CD4-positive, alpha-beta memory T cell (primary cell): ENCODE results near the gene GPX2. TPM values are rescaled to one million over a fixed set of nuclear protein-coding genes. Genes with fewer than 3 reads are reported as not detected.

Source experiments
- CTCF ChIA-PET: fragments of 350-600 bp; sonication (Branson Sonifier 250); formaldehyde crosslinking; loops from one replicate; lab custom pipeline; 2021; ENCODE audit warnings: inconsistent platforms; ENCODE audit not compliant: partially characterized antibody; lab: Charles Lee
- POLR2A ChIA-PET: fragments of 350-600 bp; sonication (Branson Sonifier 250); formaldehyde crosslinking; loops from one replicate; lab custom pipeline; 2021; ENCODE audit not compliant: partially characterized antibody; lab: Charles Lee
- DNase-seq, 5 donors: peaks; one replicate each; pipeline versions ENCODE4 v3.0.0 to v3.0.0-alpha.2; 2020 to 2022; ENCODE audit warnings: mixed read lengths in 1 of 5
- H3K27ac ChIP-seq: one replicate; pipeline ENCODE4 v1.7.0; 2013; ENCODE audit warnings: low read depth, low read length
- H3K27me3 ChIP-seq: 2 replicates; pipeline ENCODE4 v1.7.0; 2013; ENCODE audit warnings: mild to moderate bottlenecking, low read length, moderate library complexity; ENCODE audit not compliant: insufficient read depth
- H3K36me3 ChIP-seq: 2 replicates; pipeline ENCODE4 v1.7.0; 2013; ENCODE audit warnings: mild to moderate bottlenecking, low read length, moderate library complexity; ENCODE audit not compliant: insufficient read depth
- H3K4me1 ChIP-seq: 2 replicates; pipeline ENCODE4 v1.7.0; 2013; ENCODE audit warnings: mild to moderate bottlenecking, low read length, moderate library complexity; ENCODE audit not compliant: insufficient read depth
- H3K4me3 ChIP-seq, 2 donors: one replicate each; pipeline ENCODE4 v1.7.0; 2013; ENCODE audit warnings: low read length in 2 of 2, mild to moderate bottlenecking in 1 of 2
- H3K9me3 ChIP-seq, 2 donors: one replicate each; pipeline ENCODE4 v1.7.0; 2013; ENCODE audit warnings: low read length in 2 of 2, control low read depth in 1 of 2; ENCODE audit not compliant: control insufficient read depth in 1 of 2
- H3K27ac Mint-ChIP-seq, 7 donors: one replicate each; pipeline ENCODE4 v1.8.0; 2020 to 2021; ENCODE audit warnings: mixed read lengths in 7 of 7, mild to moderate bottlenecking in 6 of 7, inconsistent platforms in 3 of 7, moderate library complexity in 3 of 7
- H3K27me3 Mint-ChIP-seq, 2 donors: one replicate each; pipeline ENCODE4 v1.8.0; 2020 to 2021; ENCODE audit warnings: mixed read lengths in 2 of 2
- H3K36me3 Mint-ChIP-seq, 2 donors: one replicate each; pipeline ENCODE4 v1.8.0; 2020 to 2021; ENCODE audit warnings: mixed read lengths in 2 of 2, inconsistent platforms in 1 of 2, mild to moderate bottlenecking in 1 of 2
- H3K4me1 Mint-ChIP-seq, 4 donors: one replicate each; pipeline ENCODE4 v1.8.0; 2020 to 2021; ENCODE audit warnings: mixed read lengths in 4 of 4, mild to moderate bottlenecking in 1 of 4
- H3K4me3 Mint-ChIP-seq, 8 donors: one replicate each; pipeline ENCODE4 v1.8.0; 2020 to 2021; ENCODE audit warnings: mixed read lengths in 8 of 8, mild to moderate bottlenecking in 7 of 8, moderate library complexity in 6 of 8, inconsistent platforms in 3 of 8
- H3K9me3 Mint-ChIP-seq, 8 donors: one replicate each; pipeline ENCODE4 v1.8.0; 2020 to 2021; ENCODE audit warnings: mixed read lengths in 8 of 8, mild to moderate bottlenecking in 5 of 8, inconsistent platforms in 3 of 8, moderate library complexity in 1 of 8
- intact Hi-C: fragments of 100-400 bp; cut with micrococcal nuclease; formaldehyde crosslinking; loops from one replicate; pipeline ENCODE4 v1.15.1; 2023
- polyA plus RNA-seq, 2 donors: library from polyadenylated mRNA; unstranded; fragments of 300-500 nt; fragmentation: Illumina TruSeq; gene quantifications; one replicate each; pipeline ENCODE4 v1.2.3, GENCODE V29; 2021
- total RNA-seq, 2 experiments: library from RNA; stranded (reverse); gene quantifications; one replicate each; pipeline ENCODE4 v1.2.3, GENCODE V29; 2021

GPX2 gene
- total and polyA plus RNA-seq, 4 experiments from 2014 or later = not detected

DNA sequence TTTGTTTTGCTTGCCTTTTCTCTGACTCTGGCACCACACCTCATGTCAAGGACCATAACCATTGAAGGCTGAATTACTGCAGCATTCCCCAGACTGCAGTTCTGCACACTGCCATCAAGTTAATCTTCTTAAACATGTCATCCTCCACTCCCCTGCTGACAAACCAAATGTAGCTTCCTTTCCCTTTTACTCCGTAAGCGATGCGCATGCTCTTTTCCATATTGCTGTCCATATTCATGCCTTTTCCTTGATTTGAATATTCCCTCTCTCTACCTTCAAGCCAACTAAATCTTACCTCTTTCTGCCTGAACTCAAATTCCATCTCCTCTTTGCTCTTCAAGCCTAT, 13.6 kb downstream of the GPX2 start:
- Mint-ChIP-seq H3K4me3 (no peak overlapping the region), H3K27ac (no peak overlapping the region), H3K4me1 (peaks cover 17 to 37% (median 27%) of the 10 kb centered on the region in 4 donors), H3K9me3 (no peaks in the 10 kb centered on the region), H3K36me3 (peaks cover 42 to 50% of the 10 kb centered on the region in 2 donors), H3K27me3 (no peaks in the 10 kb centered on the region)
- Histone ChIP-seq H3K9me3 (no peaks in the 10 kb centered on the region), H3K27ac (peak overlapping the region; percentile 56), H3K36me3 (peaks cover 41% of the 10 kb centered on the region), H3K4me1 (peaks cover 82% of the 10 kb centered on the region), H3K4me3 (peak overlapping the region in 1 of 2 donors; percentile 30), H3K27me3 (no peaks in the 10 kb centered on the region)
- peak in 1 of 5 donors; percentile 9 for DNase-seq
- intact Hi-C loops = loop anchor here (2.0 to 5.0 kb wide), 2 partner anchors 58 to 1387 kb away; partner anchors contain the start of genes FNTB and PPP2R5E
- POLR2A ChIA-PET = interaction anchor here (0.9 to 7.0 kb wide), 3 partner anchors 8 to 13 kb away, joined by 3 to 111 read pairs (median 3); partner anchors contain the start of gene CHURC1
- CTCF ChIA-PET = interaction anchor here (1.5 to 4.3 kb wide), 2 partner anchors 38 to 106 kb away, joined by 3 to 23 read pairs; no protein-coding TSS in a partner anchor

DNA sequence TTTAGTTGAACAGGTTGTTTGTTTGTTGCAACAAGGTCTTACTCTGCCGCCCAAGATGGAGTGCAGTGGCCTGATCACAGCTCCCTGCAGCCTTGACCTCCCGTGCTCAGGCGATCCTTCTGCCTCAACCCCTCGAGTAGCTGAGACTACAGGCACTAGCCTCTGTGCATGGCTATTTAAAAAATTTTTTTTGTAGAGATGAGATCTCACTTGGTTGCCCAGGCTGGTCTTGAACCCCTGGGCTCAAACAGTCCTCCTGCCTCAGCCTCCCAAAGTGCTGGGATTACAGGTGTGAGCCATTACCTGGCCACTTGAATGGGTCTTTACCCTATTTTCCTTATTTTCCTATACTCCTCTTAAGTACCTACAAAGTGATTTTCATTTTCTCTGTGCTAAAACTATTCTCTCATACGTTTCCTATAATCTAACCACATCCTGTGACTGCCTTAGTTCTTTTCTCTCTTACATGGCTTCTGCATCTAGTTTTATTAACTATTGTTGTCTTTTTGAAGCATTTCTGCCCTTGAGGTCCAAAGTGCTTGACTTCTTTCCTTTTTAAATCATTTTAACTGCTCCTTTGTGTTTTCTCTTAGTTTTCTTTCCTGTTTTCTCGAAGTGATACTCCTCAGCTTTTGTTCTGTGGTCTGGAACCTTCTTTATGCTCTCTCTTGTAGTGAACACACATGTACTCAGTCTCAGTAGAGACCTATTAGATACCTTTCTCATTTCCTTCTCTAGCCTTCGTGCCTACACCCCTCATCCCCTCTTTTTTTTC, 14.1 kb downstream of the GPX2 start:
- H3K27ac ChIP-seq = peak overlapping the region; percentile 56

DNA sequence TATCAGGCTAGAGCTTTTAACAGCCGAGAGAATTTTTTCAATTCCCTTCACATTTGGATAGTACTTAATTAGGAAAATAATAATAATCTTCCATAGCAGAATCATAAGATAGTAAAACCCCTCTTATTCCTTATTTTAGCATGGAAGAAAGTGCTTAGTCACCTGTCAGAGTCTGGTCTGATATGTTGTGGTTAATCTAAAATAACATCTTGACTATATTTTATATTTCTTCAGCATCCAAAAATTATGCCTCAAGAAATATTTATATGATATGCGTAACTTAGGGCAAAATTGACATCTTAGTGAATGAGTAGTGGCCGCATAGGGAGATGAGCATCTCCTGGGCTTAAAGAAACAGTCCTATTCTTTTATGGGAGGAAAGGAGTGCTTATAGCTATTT, 15.5 kb downstream of the GPX2 start:
- Histone ChIP-seq H3K27me3 (no peaks in the 10 kb centered on the region), H3K36me3 (peaks cover 26% of the 10 kb centered on the region), H3K4me1 (peaks cover 85% of the 10 kb centered on the region), H3K9me3 (no peaks in the 10 kb centered on the region), H3K4me3 (no peak overlapping the region), H3K27ac (no peak overlapping the region)
- H3K27ac Mint-ChIP-seq = peak overlapping the region in 5 of 7 donors; percentile 1 to 80 (median 69)
- H3K27me3 Mint-ChIP-seq = no peaks in the 10 kb centered on the region
- H3K9me3 Mint-ChIP-seq = no peaks in the 10 kb centered on the region
- intact Hi-C loops = loop anchor here (5.0 kb wide), 1 partner anchor 1385 kb away; the partner anchor contains the start of gene PPP2R5E
- CTCF ChIA-PET = interaction anchor here (1.1 to 4.3 kb wide), 7 partner anchors 10 to 62 kb away, joined by 3 to 23 read pairs (median 4); partner anchors contain the start of gene CHURC1
- peaks cover 24 to 35% (median 29%) of the 10 kb centered on the region in 4 donors for H3K4me1 Mint-ChIP-seq
- H3K36me3 Mint-ChIP-seq = peaks cover 32 to 37% of the 10 kb centered on the region in 2 donors
- POLR2A ChIA-PET = interaction anchor here (1.0 to 7.0 kb wide), 3 partner anchors 11 to 60 kb away, joined by 3 to 111 read pairs (median 3); partner anchors contain the start of gene CHURC1
- DNase-seq = no peak
- no peak overlapping the region for H3K4me3 Mint-ChIP-seq

More for the DNA sequence above, 14.1 kb downstream of the GPX2 start:
- Mint-ChIP-seq H3K4me1 (peaks cover 21 to 38% (median 30%) of the 10 kb centered on the region in 4 donors), H3K36me3 (peaks cover 42 to 49% of the 10 kb centered on the region in 2 donors), H3K27ac (no peak overlapping the region), H3K4me3 (no peak overlapping the region), H3K9me3 (no peaks in the 10 kb centered on the region), H3K27me3 (no peaks in the 10 kb centered on the region)
- Histone ChIP-seq H3K4me1 (peaks cover 86% of the 10 kb centered on the region), H3K27me3 (no peaks in the 10 kb centered on the region), H3K36me3 (peaks cover 40% of the 10 kb centered on the region), H3K9me3 (no peaks in the 10 kb centered on the region), H3K4me3 (peak overlapping the region in 1 of 2 donors; percentile 30)
- intact Hi-C loops = loop anchor here (1.0 to 5.0 kb wide), 3 partner anchors 14 to 1386 kb away; partner anchors contain the start of genes CHURC1, FNTB and PPP2R5E
- ChIA-PET CTCF (interaction anchor here (1.5 to 4.3 kb wide), 4 partner anchors 8 to 105 kb away, joined by 3 to 23 read pairs (median 4); no protein-coding TSS in a partner anchor), POLR2A (interaction anchor here (0.8 to 7.0 kb wide), 6 partner anchors 8 to 59 kb away, joined by 3 to 111 read pairs (median 4); partner anchors contain the start of gene CHURC1)
- DNase-seq = peak in 4 of 5 donors; percentile 42 to 63 (median 55)

DNA sequence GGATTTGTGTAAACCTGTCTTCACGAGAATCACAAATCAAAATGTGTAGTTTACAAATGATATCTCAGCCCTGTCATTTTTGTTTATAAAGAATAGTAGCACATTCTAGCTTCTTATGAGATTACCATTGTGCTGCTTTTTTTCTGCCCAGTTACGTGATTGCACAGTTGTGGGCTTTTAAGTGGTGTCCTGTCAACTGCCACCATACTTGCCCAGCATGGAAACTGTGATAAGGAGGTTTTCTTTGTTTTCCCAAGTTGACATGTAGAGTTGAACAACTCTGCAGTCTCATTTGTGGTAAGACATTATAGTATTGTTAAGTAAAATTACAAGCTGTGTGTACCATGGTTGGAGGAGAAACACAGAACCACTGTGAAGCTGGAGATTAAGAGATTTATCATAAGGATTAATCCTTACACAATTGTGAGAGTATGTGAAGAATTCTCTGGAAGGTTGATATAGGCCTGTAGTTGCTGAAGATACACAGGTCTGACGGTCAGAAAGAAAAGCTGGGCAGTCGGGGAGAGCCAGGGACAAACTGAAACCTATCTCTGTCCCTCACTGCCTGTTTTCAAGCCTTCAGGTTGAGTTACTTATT, 16.0 kb downstream of the GPX2 start:
- H3K9me3 ChIP-seq = no peaks in the 10 kb centered on the region
- POLR2A ChIA-PET = interaction anchor here (7.0 kb wide), 1 partner anchor 10 kb away, joined by 111 read pairs; the partner anchor contains the start of gene CHURC1
- H3K36me3 Mint-ChIP-seq = peaks cover 32 to 41% of the 10 kb centered on the region in 2 donors
- H3K27ac Mint-ChIP-seq = peak overlapping the region in 6 of 7 donors; percentile 1 to 80 (median 52)
- CTCF ChIA-PET = interaction anchor here (1.0 to 4.3 kb wide), 7 partner anchors 12 to 63 kb away, joined by 3 to 23 read pairs (median 4); partner anchors contain the start of genes CHURC1 and FNTB
- peak overlapping the region; percentile 0 for H3K27ac ChIP-seq
- H3K9me3 Mint-ChIP-seq = no peaks in the 10 kb centered on the region
- no peaks in the 10 kb centered on the region for H3K27me3 Mint-ChIP-seq
- no peak for DNase-seq
- H3K36me3 ChIP-seq = peaks cover 23% of the 10 kb centered on the region
- no peaks in the 10 kb centered on the region for H3K27me3 ChIP-seq
- intact Hi-C loops = loop anchor here (5.0 kb wide), 1 partner anchor 1384 kb away; the partner anchor contains the start of gene PPP2R5E
- peak overlapping the region in 1 of 8 donors; percentile 0 for H3K4me3 Mint-ChIP-seq
- H3K4me3 ChIP-seq = no peak overlapping the region
- peaks cover 84% of the 10 kb centered on the region for H3K4me1 ChIP-seq
- H3K4me1 Mint-ChIP-seq = peaks cover 28 to 39% (median 35%) of the 10 kb centered on the region in 4 donors

DNA sequence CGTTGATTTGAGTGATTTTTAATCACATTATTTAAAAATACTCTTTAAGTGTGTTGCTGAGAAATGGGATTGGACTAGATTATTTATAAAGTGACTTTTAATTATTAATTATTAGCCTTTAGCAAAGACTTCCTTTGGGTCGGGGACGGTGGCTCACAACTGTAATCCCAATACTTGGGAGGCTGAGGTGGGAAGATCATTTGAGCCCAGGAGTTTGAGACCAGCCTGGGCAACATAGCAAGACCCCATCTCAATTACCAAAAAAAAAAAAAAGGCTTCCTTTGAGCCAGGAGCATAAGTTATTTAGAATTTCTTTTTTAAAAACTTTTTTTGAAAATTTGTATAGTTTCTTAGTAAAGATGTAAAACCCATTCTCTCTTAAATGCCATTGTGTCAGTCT, 19.5 kb downstream of the GPX2 start:
- Histone ChIP-seq H3K27ac (no peak overlapping the region), H3K27me3 (no peaks in the 10 kb centered on the region), H3K36me3 (peaks cover 23% of the 10 kb centered on the region), H3K9me3 (no peaks in the 10 kb centered on the region), H3K4me1 (peaks cover 80% of the 10 kb centered on the region), H3K4me3 (no peak overlapping the region)
- peaks cover 32 to 38% of the 10 kb centered on the region in 2 donors for H3K36me3 Mint-ChIP-seq
- H3K4me1 Mint-ChIP-seq = peaks cover 40 to 63% (median 53%) of the 10 kb centered on the region in 4 donors
- no peak overlapping the region for H3K4me3 Mint-ChIP-seq
- CTCF ChIA-PET = interaction anchor here (1.7 kb wide), 1 partner anchor 100 kb away, joined by 5 read pairs; no protein-coding TSS in a partner anchor
- POLR2A ChIA-PET = interaction anchor here (0.7 to 7.0 kb wide), 2 partner anchors 7 to 1027 kb away, joined by 3 to 111 read pairs; partner anchors contain the start of gene CHURC1
- peak overlapping the region in 4 of 7 donors; percentile 59 to 72 (median 68) for H3K27ac Mint-ChIP-seq
- H3K9me3 Mint-ChIP-seq = no peaks in the 10 kb centered on the region
- intact Hi-C loops = no loop called here
- DNase-seq = no peak
- no peaks in the 10 kb centered on the region for H3K27me3 Mint-ChIP-seq

DNA sequence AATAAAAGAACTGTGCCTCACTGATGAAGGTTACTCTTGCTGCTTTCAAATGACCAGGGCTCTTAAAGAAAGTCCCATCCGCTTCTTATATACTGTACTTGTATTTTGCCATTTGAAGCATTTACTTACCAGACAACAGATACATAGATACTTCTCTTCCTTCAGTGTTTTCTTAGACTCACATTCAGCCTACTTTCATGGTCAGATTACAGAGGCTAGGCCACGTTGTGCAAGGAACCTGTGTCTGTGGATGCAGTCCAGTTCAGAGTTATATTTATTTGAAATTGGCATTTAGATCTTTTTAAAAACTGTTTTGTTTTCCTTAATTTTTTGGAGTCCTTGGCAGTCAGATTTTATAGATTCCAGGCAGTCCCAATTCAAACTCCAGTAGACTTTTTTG, 22.1 kb downstream of the GPX2 start:
- POLR2A ChIA-PET = interaction anchor here (0.8 kb wide), 1 partner anchor 7 kb away, joined by 4 read pairs; no protein-coding TSS in a partner anchor
- Histone ChIP-seq H3K9me3 (no peaks in the 10 kb centered on the region), H3K27me3 (no peaks in the 10 kb centered on the region), H3K27ac (no peak overlapping the region), H3K4me1 (peaks cover 80% of the 10 kb centered on the region), H3K36me3 (peaks cover 16% of the 10 kb centered on the region), H3K4me3 (no peak overlapping the region)
- Mint-ChIP-seq H3K27me3 (no peaks in the 10 kb centered on the region), H3K27ac (peak overlapping the region in 6 of 7 donors; percentile 1 to 82 (median 38)), H3K4me3 (peak overlapping the region in 5 of 8 donors; percentile 4 to 22 (median 11)), H3K4me1 (peaks cover 50 to 76% (median 63%) of the 10 kb centered on the region in 4 donors), H3K36me3 (peaks cover 27 to 29% of the 10 kb centered on the region in 2 donors), H3K9me3 (no peaks in the 10 kb centered on the region)
- intact Hi-C loops = no loop called here
- CTCF ChIA-PET = interaction anchor here (0.8 to 1.5 kb wide), 2 partner anchors 29 to 97 kb away, joined by 3 to 4 read pairs; no protein-coding TSS in a partner anchor
- DNase-seq = no peak
